HG02870 (cell line): ENCODE measurements around the gene ADAM11.

Experiments
- ATAC-seq: cut with Tn5 transposase; IDR thresholded peaks from one replicate; pipeline ENCODE4 v1.9.1; 2021; ENCODE audit warnings: mild to moderate bottlenecking, moderate library complexity; ENCODE audit not compliant: unreplicated experiment

ADAM11 gene

DNA sequence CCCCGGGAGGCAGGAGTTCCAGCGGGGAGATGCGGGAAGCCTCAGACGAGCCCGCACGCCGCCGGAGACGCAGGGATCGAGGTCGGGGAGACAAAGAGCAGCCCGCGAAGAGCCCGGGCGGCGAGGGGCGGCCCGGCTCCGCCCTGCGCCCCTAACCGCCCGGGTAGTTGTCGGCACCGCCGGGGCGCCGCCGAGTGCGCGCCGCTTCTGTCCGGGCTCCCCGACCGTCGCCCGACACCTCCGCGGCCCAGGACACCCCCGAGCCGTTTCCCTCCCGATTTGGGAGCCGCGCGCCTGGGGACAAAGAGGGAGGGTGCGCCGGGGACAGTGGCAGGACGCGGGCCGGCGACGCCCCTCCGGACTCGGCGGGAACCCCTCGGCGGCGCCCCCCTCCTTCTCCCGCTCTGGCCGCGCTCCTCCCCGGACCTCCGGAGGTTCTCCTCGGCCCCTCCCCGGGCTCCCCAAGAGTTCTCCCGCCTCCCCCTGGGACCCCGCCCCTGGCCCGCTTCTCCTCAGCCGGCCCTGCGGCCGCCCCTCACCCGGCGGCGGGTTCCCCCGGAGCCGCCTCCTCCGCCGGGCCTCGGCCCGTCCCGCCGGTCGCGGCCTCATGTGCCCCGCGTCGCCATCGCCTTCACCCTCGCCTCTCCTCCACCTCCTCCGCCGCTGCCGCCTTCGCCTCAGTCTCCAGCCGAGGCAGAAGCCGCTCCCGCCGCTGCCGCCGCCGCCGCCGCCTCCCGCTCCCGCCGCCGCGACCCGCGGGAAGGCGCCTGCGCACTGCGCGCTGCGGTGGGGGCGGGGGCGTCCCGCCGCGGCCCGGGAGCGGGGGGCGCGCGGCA lies 71.0 kb downstream of the ADAM11 start, which contains the start of gene GJC1:
TSS of gene GJC1 (minus strand) at position 765 of the 836 bp plus-strand sequence. CDS start 24,470 bp downstream, outside the sequence.
- no peak for ATAC-seq

DNA sequence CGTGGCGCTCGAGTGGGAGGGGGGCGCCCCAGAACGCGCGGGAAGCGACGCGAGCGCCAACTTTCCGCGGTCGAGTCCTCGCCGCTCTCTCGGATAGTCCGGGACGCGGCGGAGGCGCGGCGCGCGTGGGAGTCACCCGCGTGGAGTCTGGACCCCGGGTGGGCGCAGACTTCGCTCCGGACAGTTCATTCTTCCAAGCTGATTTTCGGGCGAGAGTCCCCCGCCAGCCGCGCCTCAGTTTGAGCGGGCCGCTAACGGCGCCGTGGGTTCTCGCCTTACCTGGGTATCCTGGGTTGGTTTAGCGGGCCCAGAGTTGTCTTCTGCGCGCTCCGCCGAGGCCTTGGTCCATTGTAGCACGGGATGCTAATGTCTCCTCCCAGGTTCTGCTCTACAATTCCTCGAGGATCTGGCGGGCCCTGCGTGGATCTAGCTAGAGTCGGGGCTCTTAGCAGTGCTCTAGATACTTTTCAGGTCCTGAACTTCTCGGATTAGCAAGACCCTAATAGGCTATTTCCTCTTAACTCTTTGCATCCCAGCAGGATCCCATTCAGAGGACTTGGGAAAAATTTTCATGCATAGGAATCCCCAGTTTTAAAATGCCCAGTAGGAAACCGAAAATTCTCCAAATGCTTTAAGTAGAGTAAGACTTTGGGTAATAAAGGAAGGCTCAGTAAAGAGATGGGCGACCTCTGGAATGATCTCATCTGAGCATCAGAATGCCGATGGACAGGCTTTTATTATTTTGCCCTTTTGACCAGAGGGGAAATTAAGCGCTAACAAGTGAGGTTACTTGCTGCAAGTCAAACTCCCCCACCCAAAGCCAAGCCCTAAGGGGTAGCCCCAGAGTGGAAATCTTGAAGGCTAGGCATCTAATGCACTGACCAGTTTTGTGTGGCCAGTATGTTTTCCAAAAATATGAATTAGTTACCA lies 71.8 kb downstream of the ADAM11 start:
- ATAC-seq: no peak

DNA sequence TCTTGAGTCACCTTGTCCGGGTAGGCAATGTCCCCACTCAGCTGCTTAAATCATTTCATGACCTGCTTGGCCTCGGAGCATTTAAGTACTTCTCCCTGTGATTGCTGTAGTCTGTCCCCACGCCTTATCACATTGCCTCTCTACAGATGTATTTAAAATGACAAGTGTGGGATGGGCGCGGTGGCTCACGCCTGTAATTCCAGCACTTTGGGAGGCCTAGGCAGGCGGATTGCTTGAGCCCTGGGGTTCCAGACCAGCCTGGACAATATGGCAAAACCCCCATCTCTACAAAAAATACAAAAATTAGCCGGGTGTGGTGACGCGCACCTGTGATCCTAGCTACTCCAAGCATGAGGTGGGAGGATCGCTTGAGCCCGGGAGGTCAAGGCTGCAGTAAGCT lies 72.6 kb downstream of the ADAM11 start:
- no peak for ATAC-seq
